Spleen (tissue), 7 donors: ENCODE measurements around the gene PXDN.

Source experiments
- POLR2A ChIP-seq, 3 donors: fragments of 450-650 bp; IDR thresholded peaks; one replicate each; pipeline ENCODE4 v1.5.1; 2017; ENCODE audit warnings: antibody characterized with exemption in 3 of 3, mild to moderate bottlenecking in 1 of 3
- POLR2AphosphoS5 ChIP-seq, 3 donors: sonication (generic); formaldehyde crosslinking; IDR thresholded peaks; one replicate each; pipeline ENCODE4 v1.5.1; 2017; ENCODE audit warnings: antibody characterized with exemption in 3 of 3
- TF ChIP-seq, protein P1 (sequence below), 11 experiments: fragments of 200-600 bp in 7 of 11; fragments of 450-650 bp in 4 of 11; sonication (generic) in 4 of 11; IDR thresholded peaks in 8 of 11; conservative IDR thresholded peaks in 3 of 11; 1 replicate in 7 of 11; 2 replicates in 4 of 11; pipeline versions ENCODE4 v1.4.0 to v1.8.0; 2016 to 2021; ENCODE audit warnings: antibody characterized with exemption in 11 of 11, inconsistent platforms in 4 of 11, mild to moderate bottlenecking in 1 of 11
- donor health status: DM: no; HTN: no; CAD: no; lungs with moderate emphysema.
- donor health status: DM: no; HTN: no; CAD: no.
- donor health status: DM: no; HTN: no; CAD: no.

GRCh38 chr2:1704631-1705556 is 39.4 kb downstream of the PXDN start:
- TF ChIP-seq, protein P1, sequence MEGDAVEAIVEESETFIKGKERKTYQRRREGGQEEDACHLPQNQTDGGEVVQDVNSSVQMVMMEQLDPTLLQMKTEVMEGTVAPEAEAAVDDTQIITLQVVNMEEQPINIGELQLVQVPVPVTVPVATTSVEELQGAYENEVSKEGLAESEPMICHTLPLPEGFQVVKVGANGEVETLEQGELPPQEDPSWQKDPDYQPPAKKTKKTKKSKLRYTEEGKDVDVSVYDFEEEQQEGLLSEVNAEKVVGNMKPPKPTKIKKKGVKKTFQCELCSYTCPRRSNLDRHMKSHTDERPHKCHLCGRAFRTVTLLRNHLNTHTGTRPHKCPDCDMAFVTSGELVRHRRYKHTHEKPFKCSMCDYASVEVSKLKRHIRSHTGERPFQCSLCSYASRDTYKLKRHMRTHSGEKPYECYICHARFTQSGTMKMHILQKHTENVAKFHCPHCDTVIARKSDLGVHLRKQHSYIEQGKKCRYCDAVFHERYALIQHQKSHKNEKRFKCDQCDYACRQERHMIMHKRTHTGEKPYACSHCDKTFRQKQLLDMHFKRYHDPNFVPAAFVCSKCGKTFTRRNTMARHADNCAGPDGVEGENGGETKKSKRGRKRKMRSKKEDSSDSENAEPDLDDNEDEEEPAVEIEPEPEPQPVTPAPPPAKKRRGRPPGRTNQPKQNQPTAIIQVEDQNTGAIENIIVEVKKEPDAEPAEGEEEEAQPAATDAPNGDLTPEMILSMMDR (IDR thresholded peaks at IDR 0.05 in 8 of 11, conservative IDR thresholded peaks at IDR 0.05 in 3 of 11) = no peak
- TF ChIP-seq POLR2AphosphoS5 (IDR thresholded peaks at IDR 0.05) (no peak), POLR2A (IDR thresholded peaks at IDR 0.05) (no peak)
